Neural progenitor cell (in vitro differentiated cells): ENCODE data around the gene TTYH2. TPM values are rescaled to one million over a fixed set of nuclear protein-coding genes. Genes with fewer than 3 reads are reported as not detected.

ENCODE experiments used
- DNase-seq: peaks from one replicate; pipeline ENCODE4 v3.0.0-alpha.2; 2016; ENCODE audit warnings: low spot score
- H2AFZ ChIP-seq: fragments of 200-600 bp; sonication (generic); replicated peaks from 2 replicates; pipeline ENCODE4 v1.6.1; 2016; ENCODE audit warnings: antibody characterized with exemption
- H3F3A ChIP-seq: fragments of 200-600 bp; sonication (generic); 2 replicates; pipeline ENCODE4 v1.6.1; 2016; ENCODE audit warnings: antibody characterized with exemption, low read depth
- H3K27ac ChIP-seq: fragments of 200-600 bp; sonication (generic); 2 replicates; pipeline ENCODE4 v1.5.1; 2016; ENCODE audit warnings: mild to moderate bottlenecking
- H3K27me3 ChIP-seq: fragments of 200-600 bp; sonication (generic); 2 replicates; pipeline ENCODE4 v1.6.1; 2016; ENCODE audit warnings: mild to moderate bottlenecking, moderate library complexity
- H3K36me3 ChIP-seq: fragments of 200-600 bp; sonication (generic); 2 replicates; pipeline ENCODE4 v1.5.1; 2016
- H3K4me1 ChIP-seq: fragments of 200-600 bp; sonication (generic); 2 replicates; pipeline ENCODE4 v1.6.1; 2016; ENCODE audit warnings: mixed run types
- H3K4me2 ChIP-seq: fragments of 200-600 bp; sonication (generic); 2 replicates; pipeline ENCODE4 v1.6.1; 2016
- H3K4me3 ChIP-seq: fragments of 200-600 bp; sonication (generic); 2 replicates; pipeline ENCODE4 v1.5.1; 2016
- H3K79me2 ChIP-seq: fragments of 200-600 bp; sonication (generic); 2 replicates; pipeline ENCODE4 v1.6.1; 2016; ENCODE audit warnings: low read depth
- H3K9ac ChIP-seq: fragments of 200-600 bp; sonication (generic); 2 replicates; pipeline ENCODE4 v1.6.1; 2016
- H3K9me3 ChIP-seq: fragments of 200-600 bp; sonication (generic); 2 replicates; pipeline ENCODE4 v1.5.1; 2016; ENCODE audit warnings: low read depth
- H4K20me1 ChIP-seq: fragments of 200-600 bp; sonication (generic); 2 replicates; pipeline ENCODE4 v1.6.1; 2016; ENCODE audit warnings: low read depth
- H3K27ac Mint-ChIP-seq: 3 replicates; pipeline ENCODE4 v1.8.0; 2021; ENCODE audit warnings: mixed read lengths
- H3K27me3 Mint-ChIP-seq: 2 replicates; pipeline ENCODE4 v1.8.0; 2022; ENCODE audit warnings: low read depth, mild to moderate bottlenecking, inconsistent platforms, moderate library complexity, mixed read lengths; ENCODE audit not compliant: insufficient read depth
- H3K36me3 Mint-ChIP-seq: 3 replicates; pipeline ENCODE4 v1.8.0; 2021; ENCODE audit warnings: mixed read lengths
- H3K4me1 Mint-ChIP-seq: 3 replicates; pipeline ENCODE4 v1.8.0; 2021; ENCODE audit warnings: mixed read lengths
- H3K4me3 Mint-ChIP-seq: 3 replicates; pipeline ENCODE4 v1.8.0; 2021; ENCODE audit warnings: mild to moderate bottlenecking, moderate library complexity, mixed read lengths
- H3K9me3 Mint-ChIP-seq: 3 replicates; pipeline ENCODE4 v1.8.0; 2020; ENCODE audit warnings: mixed read lengths
- EZH2 ChIP-seq: fragments of 200-600 bp; sonication (generic); IDR thresholded peaks from 2 replicates; pipeline ENCODE4 v1.6.1; 2017; ENCODE audit warnings: antibody characterized with exemption, mild to moderate bottlenecking, moderate library complexity
- EZH2phosphoT487 ChIP-seq: fragments of 200-600 bp; sonication (generic); IDR thresholded peaks from 2 replicates; pipeline ENCODE4 v1.6.1; 2017; ENCODE audit warnings: antibody characterized with exemption
- total RNA-seq: library from RNA; depleted of rRNA; stranded (reverse); fragments of >200 nt; gene quantifications from 2 replicates; pipeline ENCODE4 v1.2.3, GENCODE V29; 2015; ENCODE audit warnings: low replicate concordance
- TF ChIP-seq, protein P1 (sequence below): fragments of 200-600 bp; sonication (generic); IDR thresholded peaks from 2 replicates; pipeline ENCODE4 v1.5.1; 2017; ENCODE audit warnings: antibody characterized with exemption, mild to moderate bottlenecking

Gene TTYH2
- total RNA-seq, 1 donor from 2014 or later: 5.8 TPM

GRCh38 chr17:74233937-74234336, 20.6 kb downstream of the TTYH2 start:
- H3K4me1 Mint-ChIP-seq: peaks cover 30% of the 10 kb centered on the region
- H3F3A ChIP-seq: peaks cover 10% of the 10 kb centered on the region
- H3K27ac Mint-ChIP-seq: no peak overlapping the region
- no peaks in the 10 kb centered on the region for H3K9me3 Mint-ChIP-seq
- TF ChIP-seq EZH2phosphoT487: no peak
- TF ChIP-seq EZH2: no peak
- TF ChIP-seq, protein P1, sequence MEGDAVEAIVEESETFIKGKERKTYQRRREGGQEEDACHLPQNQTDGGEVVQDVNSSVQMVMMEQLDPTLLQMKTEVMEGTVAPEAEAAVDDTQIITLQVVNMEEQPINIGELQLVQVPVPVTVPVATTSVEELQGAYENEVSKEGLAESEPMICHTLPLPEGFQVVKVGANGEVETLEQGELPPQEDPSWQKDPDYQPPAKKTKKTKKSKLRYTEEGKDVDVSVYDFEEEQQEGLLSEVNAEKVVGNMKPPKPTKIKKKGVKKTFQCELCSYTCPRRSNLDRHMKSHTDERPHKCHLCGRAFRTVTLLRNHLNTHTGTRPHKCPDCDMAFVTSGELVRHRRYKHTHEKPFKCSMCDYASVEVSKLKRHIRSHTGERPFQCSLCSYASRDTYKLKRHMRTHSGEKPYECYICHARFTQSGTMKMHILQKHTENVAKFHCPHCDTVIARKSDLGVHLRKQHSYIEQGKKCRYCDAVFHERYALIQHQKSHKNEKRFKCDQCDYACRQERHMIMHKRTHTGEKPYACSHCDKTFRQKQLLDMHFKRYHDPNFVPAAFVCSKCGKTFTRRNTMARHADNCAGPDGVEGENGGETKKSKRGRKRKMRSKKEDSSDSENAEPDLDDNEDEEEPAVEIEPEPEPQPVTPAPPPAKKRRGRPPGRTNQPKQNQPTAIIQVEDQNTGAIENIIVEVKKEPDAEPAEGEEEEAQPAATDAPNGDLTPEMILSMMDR: no peak
- H3K4me1 ChIP-seq: peaks cover 31% of the 10 kb centered on the region
- no peaks in the 10 kb centered on the region for H3K79me2 ChIP-seq
- H3K27ac ChIP-seq: no peak overlapping the region
- no peaks in the 10 kb centered on the region for H4K20me1 ChIP-seq
- peaks cover 8% of the 10 kb centered on the region for H3K27me3 Mint-ChIP-seq
- no peak for DNase-seq
- H3K36me3 Mint-ChIP-seq: no peaks in the 10 kb centered on the region
- H3K27me3 ChIP-seq: no peaks in the 10 kb centered on the region
- H3K9ac ChIP-seq: no peak overlapping the region
- H3K4me3 Mint-ChIP-seq: no peak overlapping the region
- H3K4me2 ChIP-seq: no peak overlapping the region
- no peaks in the 10 kb centered on the region for H3K36me3 ChIP-seq
- no peak overlapping the region for H3K4me3 ChIP-seq
- H2AFZ ChIP-seq: no peak overlapping the region
- H3K9me3 ChIP-seq: no peaks in the 10 kb centered on the region

DNA sequence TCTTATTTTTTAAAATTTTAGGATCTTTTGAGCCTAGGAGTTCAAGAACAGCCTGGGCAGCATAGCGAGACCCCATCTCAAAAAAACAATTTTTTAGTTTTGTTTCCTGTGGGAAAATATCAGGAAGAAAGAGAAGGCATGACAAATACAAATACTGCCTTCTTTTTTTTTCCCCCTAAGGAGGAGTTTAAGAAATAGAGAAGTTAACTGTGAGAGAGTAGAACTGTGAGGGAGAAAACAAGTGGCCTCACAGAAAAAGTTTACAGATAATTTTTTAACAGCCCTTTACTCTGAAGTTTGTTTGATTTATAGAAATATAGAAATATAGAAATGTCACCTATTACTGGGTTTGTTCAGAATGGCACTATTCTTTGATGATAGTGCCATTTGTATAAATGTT, 21.1 kb downstream of the TTYH2 start:
- no peak overlapping the region for H3K27ac ChIP-seq
- H3K4me2 ChIP-seq: no peak overlapping the region
- Mint-ChIP-seq H3K9me3 (no peaks in the 10 kb centered on the region), H3K4me3 (no peak overlapping the region), H3K27ac (no peak overlapping the region), H3K4me1 (peaks cover 30% of the 10 kb centered on the region), H3K27me3 (peaks cover 8% of the 10 kb centered on the region), H3K36me3 (no peaks in the 10 kb centered on the region)
- H3K27me3 ChIP-seq: no peaks in the 10 kb centered on the region
- no peaks in the 10 kb centered on the region for H4K20me1 ChIP-seq
- no peak overlapping the region for H3K4me3 ChIP-seq
- H3K36me3 ChIP-seq: no peaks in the 10 kb centered on the region
- TF ChIP-seq, protein P1: no peak
- TF ChIP-seq EZH2phosphoT487: no peak
- TF ChIP-seq EZH2: no peak
- H2AFZ ChIP-seq: no peak overlapping the region
- peaks cover 16% of the 10 kb centered on the region for H3F3A ChIP-seq
- peaks cover 33% of the 10 kb centered on the region for H3K4me1 ChIP-seq
- H3K9ac ChIP-seq: no peak overlapping the region
- no peaks in the 10 kb centered on the region for H3K9me3 ChIP-seq
- no peaks in the 10 kb centered on the region for H3K79me2 ChIP-seq
- DNase-seq: no peak

GRCh38 chr17:74235040-74235581, 21.7 kb downstream of the TTYH2 start:
- Histone ChIP-seq H3K27ac (no peak overlapping the region), H3K4me1 (peaks cover 39% of the 10 kb centered on the region), H3F3A (peaks cover 17% of the 10 kb centered on the region), H3K36me3 (no peaks in the 10 kb centered on the region), H3K4me2 (no peak overlapping the region), H4K20me1 (no peaks in the 10 kb centered on the region), H3K4me3 (no peak overlapping the region), H3K79me2 (no peaks in the 10 kb centered on the region), H3K27me3 (no peaks in the 10 kb centered on the region), H2AFZ (no peak overlapping the region), H3K9me3 (no peaks in the 10 kb centered on the region), H3K9ac (no peak overlapping the region)
- peaks cover 8% of the 10 kb centered on the region for H3K27me3 Mint-ChIP-seq
- DNase-seq: no peak
- no peak for TF ChIP-seq EZH2phosphoT487
- TF ChIP-seq, protein P1: no peak
- no peak for TF ChIP-seq EZH2
- peak overlapping the region; percentile 33 for H3K27ac Mint-ChIP-seq
- H3K36me3 Mint-ChIP-seq: no peaks in the 10 kb centered on the region
- no peaks in the 10 kb centered on the region for H3K9me3 Mint-ChIP-seq
- H3K4me1 Mint-ChIP-seq: peaks cover 36% of the 10 kb centered on the region
- no peak overlapping the region for H3K4me3 Mint-ChIP-seq
